Epithelial cell of proximal tubule (primary cell): Measurements from ENCODE around the gene LATS2. TPM values are rescaled to one million over a fixed set of nuclear protein-coding genes. Genes with fewer than 3 reads are reported as not detected.
"Not testable (repeated sequence)": the region's sequence is repeated elsewhere in the genome, so short reads cannot be mapped to it uniquely, and the experiment has no call there.

ENCODE experiments used
- DNase-seq: peaks from one replicate; pipeline ENCODE4 v3.0.0-alpha.2; 2011; ENCODE audit warnings: low read depth
- H3K4me3 ChIP-seq: 2 replicates; pipeline ENCODE4 v1.5.1; 2011; ENCODE audit warnings: low read depth, mild to moderate bottlenecking, low read length
- CTCF ChIP-seq: conservative IDR thresholded peaks from 2 replicates; pipeline ENCODE4 v1.5.1; 2012; ENCODE audit warnings: low read depth, mild to moderate bottlenecking, low read length
- total RNA-seq: library from RNA; depleted of rRNA; stranded (reverse); fragments of >200 nt; gene quantifications from 2 replicates; pipeline ENCODE4 v1.2.3, GENCODE V29; 2015

LATS2 gene
- total RNA-seq, 1 donor from 2014 or later, result 22.1 TPM

- no peak for TF ChIP-seq CTCF
- no peak for DNase-seq
- no peak overlapping the region for H3K4me3 ChIP-seq
Observed at GRCh38 chr13:21055511-21056045, 5.8 kb downstream of the LATS2 start.

- no peak for DNase-seq
- H3K4me3 ChIP-seq, result no peak overlapping the region
- no peak for TF ChIP-seq CTCF
Observed at GRCh38 chr13:21055016-21055415, 6.4 kb downstream of the LATS2 start.

GRCh38 chr13:21054313-21054712, 7.1 kb downstream of the LATS2 start:
- TF ChIP-seq CTCF, result no peak
- DNase-seq, result no peak

GRCh38 chr13:21053231-21053630, 8.2 kb downstream of the LATS2 start:
- no peak overlapping the region for H3K4me3 ChIP-seq
- no peak for TF ChIP-seq CTCF
- DNase-seq, result no peak

More at GRCh38 chr13:21054313-21054712, 7.1 kb downstream of the LATS2 start:
- H3K4me3 ChIP-seq, result no peak overlapping the region

- no peak for TF ChIP-seq CTCF
- H3K4me3 ChIP-seq, result no peak overlapping the region
Observed at GRCh38 chr13:21051675-21052074, 9.7 kb downstream of the LATS2 start.

GRCh38 chr13:21050288-21051197, 10.8 kb downstream of the LATS2 start:
- no peak overlapping the region for H3K4me3 ChIP-seq
- TF ChIP-seq CTCF, result no peak
- no peak for DNase-seq

More at GRCh38 chr13:21051675-21052074, 9.7 kb downstream of the LATS2 start:
- no peak for DNase-seq

- H3K4me3 ChIP-seq, DNase-seq: not testable (repeated sequence)
Observed at GRCh38 chr13:21049731-21050130, 11.7 kb downstream of the LATS2 start.
